Panc1 (cell line): Measurements from ENCODE around the gene P2RY8. TPM values are rescaled to one million over a fixed set of nuclear protein-coding genes. Genes with fewer than 3 reads are reported as not detected.

ENCODE experiments used
- ATAC-seq: fragments of 200-7000 bp; cut with Tn5 transposase; 2 replicates; pipeline ENCODE4 v1.9.1; 2020; ENCODE audit warnings: mild to moderate bottlenecking, moderate library complexity
- BruUV-seq: library from RNA; stranded (reverse); fragments of 400-500 nt; replicated peaks from 2 replicates; lab custom pipeline; 2021; lab: Mats Ljungman, UMichigan
- CTCF ChIA-PET: fragments of 300-600 bp; sonication (Branson Sonifier 250); formaldehyde crosslinking; loops from one replicate; lab custom pipeline; 2022; ENCODE audit warnings: antibody characterized with exemption; lab: Charles Lee
- POLR2A ChIA-PET: fragments of 300-600 bp; sonication (Branson Sonifier 250); formaldehyde crosslinking; loops from one replicate; lab custom pipeline; 2022; ENCODE audit warnings: antibody characterized with exemption; lab: Charles Lee
- DNase-seq: peaks from one replicate; pipeline ENCODE4 v3.0.0-alpha.2; 2010; ENCODE audit warnings: low read depth, low spot score
- H3K27ac ChIP-seq: 2 replicates; pipeline ENCODE4 v1.5.1; 2011; ENCODE audit warnings: mild to moderate bottlenecking, low read length, inconsistent platforms
- H3K27me3 ChIP-seq: fragments of 200-500 bp; sonication (Bioruptor generic); 2 replicates; pipeline ENCODE4 v1.6.0; 2014; ENCODE audit warnings: low read length, inconsistent platforms; ENCODE audit not compliant: control insufficient read depth, insufficient read depth
- H3K36me3 ChIP-seq: fragments of 200-500 bp; sonication (Bioruptor generic); 2 replicates; pipeline ENCODE4 v1.5.1; 2014; ENCODE audit warnings: inconsistent platforms, mild to moderate bottlenecking, low read length, moderate library complexity; ENCODE audit not compliant: control insufficient read depth, insufficient read depth
- H3K4me1 ChIP-seq: 2 replicates; pipeline ENCODE4 v1.5.1; 2011; ENCODE audit warnings: inconsistent platforms, mild to moderate bottlenecking, low read length, moderate library complexity; ENCODE audit not compliant: control insufficient read depth, insufficient read depth
- H3K4me3 ChIP-seq, 2 experiments: 2 replicates each; pipeline ENCODE4 v1.5.1; 2011 to 2012; ENCODE audit warnings: low read depth in 2 of 2, low read length in 2 of 2, mild to moderate bottlenecking in 2 of 2, inconsistent platforms in 1 of 2, moderate library complexity in 1 of 2
- H3K9me3 ChIP-seq: fragments of 200-500 bp; sonication (Bioruptor generic); 2 replicates; pipeline ENCODE4 v1.5.1; 2014; ENCODE audit warnings: low read depth, mild to moderate bottlenecking, inconsistent platforms, low read length, moderate library complexity; ENCODE audit not compliant: control insufficient read depth, insufficient read depth
- POLR2AphosphoS5 ChIP-seq: IDR thresholded peaks from 2 replicates; pipeline ENCODE4 v1.6.1; 2012; ENCODE audit warnings: mild to moderate bottlenecking, low read depth, low read length, moderate library complexity
- SIN3A ChIP-seq: IDR thresholded peaks from 2 replicates; pipeline ENCODE4 v1.6.1; 2012; ENCODE audit warnings: low read depth, mild to moderate bottlenecking, low read length, moderate library complexity, borderline replicate concordance; ENCODE audit not compliant: insufficient read depth
- TCF7L2 ChIP-seq: IDR thresholded peaks from 2 replicates; pipeline ENCODE4 v1.6.1; 2011; ENCODE audit warnings: mild to moderate bottlenecking, low read depth, low read length, inconsistent platforms
- in situ Hi-C: cut with HindIII; loops from 2 replicates; pipeline ENCODE4 v1.10.0; 2016; ENCODE audit warnings: low sequenced_read_pairs, low pct_unique_long_range_greater_than_20kb
- intact Hi-C: fragments of 100-400 bp; cut with micrococcal nuclease; formaldehyde crosslinking; loops from one replicate; pipeline ENCODE4 v1.10.0; 2022; ENCODE audit not compliant: unreplicated experiment
- total RNA-seq: library from RNA; stranded (reverse); gene quantifications from one replicate; pipeline ENCODE4 v1.2.1, GENCODE V29; 2021; ENCODE audit not compliant: unreplicated experiment
- TF ChIP-seq, protein P1 (sequence below): fragments of 450-650 bp; IDR thresholded peaks from 2 replicates; pipeline ENCODE4 v1.5.1; 2017; ENCODE audit warnings: mild to moderate bottlenecking
- TF ChIP-seq, protein P2 (sequence below), 2 experiments: IDR thresholded peaks; 2 replicates each; pipeline ENCODE4 v1.6.1; 2011 to 2012; ENCODE audit warnings: low read depth in 2 of 2, control low read depth in 1 of 2, low read length in 1 of 2, mild to moderate bottlenecking in 1 of 2, moderate library complexity in 1 of 2; ENCODE audit not compliant: insufficient read depth in 1 of 2

P2RY8 gene
- total RNA-seq, 1 experiment from 2014 or later: 0.18 TPM

DNA sequence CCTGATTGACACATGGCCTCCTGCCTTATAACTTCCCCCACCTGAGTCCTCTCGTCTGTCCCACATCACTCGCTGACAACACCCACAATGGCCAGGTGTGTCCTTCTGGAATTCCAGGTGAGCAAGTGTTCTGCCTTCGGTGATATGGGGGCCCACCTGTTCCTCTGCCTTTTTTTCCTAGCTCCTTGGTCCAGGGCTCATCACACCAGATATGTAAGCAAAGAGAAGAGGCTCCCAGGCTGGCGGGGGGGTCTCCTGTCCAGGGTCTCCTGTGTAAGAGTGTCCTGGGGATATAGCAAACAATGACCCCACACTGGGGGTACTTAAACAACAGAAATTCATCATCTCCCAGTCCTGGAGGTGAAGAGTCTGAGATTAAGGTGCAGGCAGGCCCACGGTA, 25.2 kb downstream of the P2RY8 start:
- Histone ChIP-seq H3K4me1 (no peaks in the 10 kb centered on the region), H3K27ac (no peak overlapping the region), H3K27me3 (no peaks in the 10 kb centered on the region), H3K4me3 (no peak overlapping the region), H3K9me3 (no peaks in the 10 kb centered on the region), H3K36me3 (no peaks in the 10 kb centered on the region)
- ATAC-seq: no peak
- no peak for DNase-seq
- intact Hi-C loops: no loop called here
- CTCF ChIA-PET: no interaction called here
- POLR2A ChIA-PET: no interaction called here
- in situ Hi-C loops: no loop called here
- no TSS peak for BruUV-seq
- TF ChIP-seq TCF7L2: no peak
- TF ChIP-seq, protein P1, sequence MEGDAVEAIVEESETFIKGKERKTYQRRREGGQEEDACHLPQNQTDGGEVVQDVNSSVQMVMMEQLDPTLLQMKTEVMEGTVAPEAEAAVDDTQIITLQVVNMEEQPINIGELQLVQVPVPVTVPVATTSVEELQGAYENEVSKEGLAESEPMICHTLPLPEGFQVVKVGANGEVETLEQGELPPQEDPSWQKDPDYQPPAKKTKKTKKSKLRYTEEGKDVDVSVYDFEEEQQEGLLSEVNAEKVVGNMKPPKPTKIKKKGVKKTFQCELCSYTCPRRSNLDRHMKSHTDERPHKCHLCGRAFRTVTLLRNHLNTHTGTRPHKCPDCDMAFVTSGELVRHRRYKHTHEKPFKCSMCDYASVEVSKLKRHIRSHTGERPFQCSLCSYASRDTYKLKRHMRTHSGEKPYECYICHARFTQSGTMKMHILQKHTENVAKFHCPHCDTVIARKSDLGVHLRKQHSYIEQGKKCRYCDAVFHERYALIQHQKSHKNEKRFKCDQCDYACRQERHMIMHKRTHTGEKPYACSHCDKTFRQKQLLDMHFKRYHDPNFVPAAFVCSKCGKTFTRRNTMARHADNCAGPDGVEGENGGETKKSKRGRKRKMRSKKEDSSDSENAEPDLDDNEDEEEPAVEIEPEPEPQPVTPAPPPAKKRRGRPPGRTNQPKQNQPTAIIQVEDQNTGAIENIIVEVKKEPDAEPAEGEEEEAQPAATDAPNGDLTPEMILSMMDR: no peak
- TF ChIP-seq SIN3A: no peak
- TF ChIP-seq, protein P2, sequence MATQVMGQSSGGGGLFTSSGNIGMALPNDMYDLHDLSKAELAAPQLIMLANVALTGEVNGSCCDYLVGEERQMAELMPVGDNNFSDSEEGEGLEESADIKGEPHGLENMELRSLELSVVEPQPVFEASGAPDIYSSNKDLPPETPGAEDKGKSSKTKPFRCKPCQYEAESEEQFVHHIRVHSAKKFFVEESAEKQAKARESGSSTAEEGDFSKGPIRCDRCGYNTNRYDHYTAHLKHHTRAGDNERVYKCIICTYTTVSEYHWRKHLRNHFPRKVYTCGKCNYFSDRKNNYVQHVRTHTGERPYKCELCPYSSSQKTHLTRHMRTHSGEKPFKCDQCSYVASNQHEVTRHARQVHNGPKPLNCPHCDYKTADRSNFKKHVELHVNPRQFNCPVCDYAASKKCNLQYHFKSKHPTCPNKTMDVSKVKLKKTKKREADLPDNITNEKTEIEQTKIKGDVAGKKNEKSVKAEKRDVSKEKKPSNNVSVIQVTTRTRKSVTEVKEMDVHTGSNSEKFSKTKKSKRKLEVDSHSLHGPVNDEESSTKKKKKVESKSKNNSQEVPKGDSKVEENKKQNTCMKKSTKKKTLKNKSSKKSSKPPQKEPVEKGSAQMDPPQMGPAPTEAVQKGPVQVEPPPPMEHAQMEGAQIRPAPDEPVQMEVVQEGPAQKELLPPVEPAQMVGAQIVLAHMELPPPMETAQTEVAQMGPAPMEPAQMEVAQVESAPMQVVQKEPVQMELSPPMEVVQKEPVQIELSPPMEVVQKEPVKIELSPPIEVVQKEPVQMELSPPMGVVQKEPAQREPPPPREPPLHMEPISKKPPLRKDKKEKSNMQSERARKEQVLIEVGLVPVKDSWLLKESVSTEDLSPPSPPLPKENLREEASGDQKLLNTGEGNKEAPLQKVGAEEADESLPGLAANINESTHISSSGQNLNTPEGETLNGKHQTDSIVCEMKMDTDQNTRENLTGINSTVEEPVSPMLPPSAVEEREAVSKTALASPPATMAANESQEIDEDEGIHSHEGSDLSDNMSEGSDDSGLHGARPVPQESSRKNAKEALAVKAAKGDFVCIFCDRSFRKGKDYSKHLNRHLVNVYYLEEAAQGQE (IDR thresholded peaks at IDR 0.05; ENCODE audit: insufficient read depth in 1 of 2, low read depth in 2 of 2, low read length in 1 of 2): no peak
- no peak for TF ChIP-seq POLR2AphosphoS5

DNA sequence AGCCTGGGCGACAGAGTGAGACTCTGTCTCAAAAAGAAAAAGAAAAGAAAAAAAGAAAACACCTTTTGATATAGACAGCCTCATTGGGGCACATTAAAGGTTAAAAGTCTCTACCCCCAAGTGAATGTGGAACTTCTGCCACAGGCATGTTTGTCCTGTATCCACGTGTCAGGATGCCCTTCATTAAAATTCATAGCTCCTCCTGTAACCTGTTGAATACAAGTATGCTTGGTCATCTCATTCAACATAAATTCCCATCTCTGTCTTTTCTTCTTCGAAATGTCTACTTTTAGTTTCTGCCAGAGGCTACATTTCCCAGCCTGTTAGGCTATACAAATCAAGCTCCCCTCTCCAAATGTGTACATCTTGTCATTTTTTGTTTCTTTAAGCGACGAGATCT, 25.8 kb downstream of the P2RY8 start:
- Histone ChIP-seq H3K36me3 (no peaks in the 10 kb centered on the region), H3K4me3 (no peak overlapping the region), H3K27ac (no peak overlapping the region), H3K27me3 (no peaks in the 10 kb centered on the region), H3K9me3 (no peaks in the 10 kb centered on the region), H3K4me1 (no peaks in the 10 kb centered on the region)
- DNase-seq: no peak
- TF ChIP-seq POLR2AphosphoS5: no peak
- TF ChIP-seq, protein P2 (IDR thresholded peaks at IDR 0.05; ENCODE audit: insufficient read depth in 1 of 2, low read depth in 2 of 2, low read length in 1 of 2): no peak
- TF ChIP-seq SIN3A: no peak
- TF ChIP-seq, protein P1: no peak
- TF ChIP-seq TCF7L2: no peak
- in situ Hi-C loops: no loop called here
- no peak for ATAC-seq
- BruUV-seq: no TSS peak
- CTCF ChIA-PET: no interaction called here
- POLR2A ChIA-PET: no interaction called here
- intact Hi-C loops: no loop called here
